K562 (cell line): ENCODE data around the gene KRTAP2-1. TPM values are rescaled to one million over a fixed set of nuclear protein-coding genes. Genes with fewer than 3 reads are reported as not detected.
A peak's percentile ranks its signal among the peaks of the same experiment; 100 is the strongest.

Experiments
- ATAC-seq: fragments of 200-7000 bp; cut with Tn5 transposase; 3 replicates; pipeline ENCODE4 v1.9.1; 2020; ENCODE audit warnings: moderate library complexity
- BruUV-seq: library from RNA; stranded (reverse); fragments of 400-500 nt; replicated peaks from 2 replicates; lab custom pipeline; 2021; lab: Mats Ljungman, UMichigan
- CTCF ChIA-PET: fragments of 300-600 bp; formaldehyde crosslinking; extraction: SDS; loops from one replicate; lab custom pipeline; 2021; ENCODE audit warnings: low intra/inter-chr PET ratio; lab: Yijun Ruan, JAX
- POLR2A ChIA-PET: fragments of 300-600, 350-650 bp; sonication (Branson Sonifier 250); formaldehyde crosslinking; extraction: SDS; loops from one replicate; lab custom pipeline; 2021; ENCODE audit warnings: antibody characterized with exemption, inconsistent platforms; lab: Yijun Ruan, JAX
- DNase-seq, 4 experiments: peaks; one replicate each; pipeline versions ENCODE4 v3.0.0 to v3.0.0-alpha.2; 2011 to 2018; ENCODE audit warnings: low spot score in 3 of 4, mixed read lengths in 3 of 4; ENCODE audit errors: extremely low read depth in 1 of 4
- FAIRE-seq: peaks from 2 replicates; lab custom pipeline; 2011; peaks lifted over from hg19 to GRCh38; lab: Jason Lieb, UNC
- H2AFZ ChIP-seq: 2 replicates; pipeline ENCODE4 v1.6.0; 2011; ENCODE audit warnings: low read depth, low read length, control low read depth, inconsistent platforms
- H3K27ac ChIP-seq: fragments of 200-600 bp; 3 replicates; pipeline ENCODE4 v1.8.0; 2011; ENCODE audit warnings: low read depth, mild to moderate bottlenecking, control low read depth, inconsistent platforms, low read length, moderate library complexity, mixed read lengths; ENCODE audit errors: extremely low read depth
- H3K27me3 ChIP-seq, 2 experiments: fragments of 300-600 bp in 1 of 2; 2 replicates in 1 of 2; 3 replicates in 1 of 2; pipeline versions ENCODE4 v1.6.0 to v1.8.0; 2011; ENCODE audit warnings: inconsistent platforms in 2 of 2, low read length in 2 of 2, mild to moderate bottlenecking in 1 of 2, mixed read lengths in 1 of 2, moderate library complexity in 1 of 2; ENCODE audit not compliant: control insufficient read depth in 2 of 2, insufficient read depth in 2 of 2
- H3K36me3 ChIP-seq: fragments of 300-600 bp; 3 replicates; pipeline ENCODE4 v1.8.0; 2011; ENCODE audit warnings: mild to moderate bottlenecking, low read length, inconsistent platforms; ENCODE audit not compliant: control insufficient read depth, insufficient read depth
- H3K4me1 ChIP-seq, 2 experiments: fragments of 200-600 bp in 1 of 2; replicated peaks in 1 of 2; 2 replicates in 1 of 2; 3 replicates in 1 of 2; pipeline versions ENCODE4 v1.5.1 to v1.8.0; 2011; ENCODE audit warnings: inconsistent platforms in 2 of 2, low read length in 2 of 2, mild to moderate bottlenecking in 1 of 2, mixed read lengths in 1 of 2, moderate library complexity in 1 of 2; ENCODE audit not compliant: control insufficient read depth in 2 of 2, insufficient read depth in 2 of 2
- H3K4me2 ChIP-seq: 2 replicates; pipeline ENCODE4 v1.6.1; 2011; ENCODE audit warnings: low read length, control low read depth, inconsistent platforms, mixed read lengths; ENCODE audit not compliant: insufficient read depth
- H3K4me3 ChIP-seq: fragments of 200-600 bp; sonication (generic), shearing (Covaris generic); 2 replicates; pipeline ENCODE4 v1.5.1; 2016; ENCODE audit warnings: control low read depth, inconsistent platforms
- H3K79me2 ChIP-seq: fragments of 200-600 bp; 3 replicates; pipeline ENCODE4 v1.8.0; 2011; ENCODE audit warnings: low read length, inconsistent platforms; ENCODE audit not compliant: control insufficient read depth, insufficient read depth
- H3K9ac ChIP-seq, 2 experiments: 2 replicates each; pipeline versions ENCODE4 v1.6.0 to v1.6.1; 2011; ENCODE audit warnings: low read depth in 2 of 2, low read length in 2 of 2, control low read depth in 1 of 2, inconsistent platforms in 1 of 2, mild to moderate bottlenecking in 1 of 2, mixed read lengths in 1 of 2; ENCODE audit not compliant: insufficient read depth in 1 of 2
- H3K9me1 ChIP-seq: one replicate; pipeline ENCODE4 v1.6.0; 2011; ENCODE audit warnings: inconsistent platforms, mild to moderate bottlenecking, low read length, moderate library complexity; ENCODE audit not compliant: control insufficient read depth, insufficient read depth
- H3K9me3 ChIP-seq: replicated peaks from 2 replicates; pipeline ENCODE4 v1.5.1; 2011; ENCODE audit warnings: low read depth, low read length, inconsistent platforms; ENCODE audit not compliant: control insufficient read depth, insufficient read depth
- H4K20me1 ChIP-seq: replicated peaks from 2 replicates; pipeline ENCODE4 v1.6.1; 2011; ENCODE audit warnings: low read length, inconsistent platforms, mixed read lengths; ENCODE audit not compliant: control insufficient read depth, insufficient read depth
- BRF2 ChIP-seq: IDR thresholded peaks from 3 replicates; pipeline ENCODE4 v1.6.1; 2011; ENCODE audit warnings: borderline replicate concordance, mild to moderate bottlenecking; ENCODE audit not compliant: insufficient read length, insufficient read depth
- CC2D1A ChIP-seq: fragments of 450-650 bp; IDR thresholded peaks from 2 replicates; pipeline ENCODE4 v1.6.1; 2017; ENCODE audit warnings: mild to moderate bottlenecking
- CREB3 ChIP-seq: fragments of 450-650 bp; conservative IDR thresholded peaks from 2 replicates; pipeline ENCODE4 v1.6.1; 2016; ENCODE audit warnings: missing genetic modification characterization, low read depth, mild to moderate bottlenecking, missing compliant biosample characterization, moderate library complexity
- ETS2 ChIP-seq: IDR thresholded peaks from 2 replicates; pipeline ENCODE4 v1.6.1; 2016; ENCODE audit warnings: borderline replicate concordance, missing genetic modification characterization, mild to moderate bottlenecking, moderate library complexity, missing compliant biosample characterization; ENCODE audit not compliant: poor library complexity, severe bottlenecking
- HNRNPL ChIP-seq: fragments of 200-400 bp; formaldehyde crosslinking; IDR thresholded peaks from 2 replicates; pipeline ENCODE4 v1.6.1; 2017; ENCODE audit warnings: low read depth, mild to moderate bottlenecking, low read length
- STAT6 ChIP-seq: sonication (generic); formaldehyde crosslinking; IDR thresholded peaks from 2 replicates; pipeline ENCODE4 v1.8.1; 2023; ENCODE audit warnings: mild to moderate bottlenecking, missing genetic modification reagents
- ZNF511 ChIP-seq: sonication (generic); formaldehyde crosslinking; IDR thresholded peaks from 2 replicates; pipeline ENCODE4 v1.8.0; 2022; ENCODE audit warnings: mild to moderate bottlenecking, missing genetic modification reagents
- WGBS: fragments of 100-300 bp; shearing (Covaris generic); methylation state at CpG from one replicate; pipeline ENCODE4 v1.1.6; 2016; ENCODE audit warnings: low coverage, mixed read lengths; ENCODE audit not compliant: insufficient coverage; ENCODE audit errors: missing lambda C conversion rate; 5-methylcytosine and 5-hydroxymethylcytosine counted together
- in situ Hi-C: fragments of 300-500 bp; cut with MboI; formaldehyde crosslinking; loops from 4 replicates; pipeline ENCODE4 v1.15.0; 2018; ENCODE audit warnings: inconsistent platforms, mixed read lengths
- intact Hi-C: fragments of 100-400 bp; cut with micrococcal nuclease; formaldehyde crosslinking; loops from 2 replicates; pipeline ENCODE4 v1.14.2; 2022
- polyA plus RNA-seq, 8 experiments: library from polyadenylated mRNA; depleted of rRNA in 4 of 8; stranded (reverse) in 5 of 8; unstranded in 3 of 8; fragments of >200 nt; fragmentation: Nextera tagmentation in 2 of 8; fragmentation: Illumina TruSeq in 1 of 8; extraction: Ambion mirVana in 2 of 8; extraction: Trizol in 1 of 8; gene quantifications; 2 replicates each; pipeline versions ENCODE4 v1.2.1 to v1.2.3, GENCODE V29; 2011 to 2014; ENCODE audit warnings: inconsistent platforms in 1 of 8, missing spikeins in 1 of 8
- total RNA-seq, 7 experiments: library from RNA; depleted of rRNA in 6 of 7; stranded (reverse); fragments of >200 nt in 6 of 7; fragmentation: Illumina TruSeq in 2 of 7; extraction: Trizol in 2 of 7; gene quantifications; 2 replicates each; pipeline versions ENCODE4 v1.2.1 to v1.2.3, GENCODE V29; 2011 to 2021; ENCODE audit warnings: low replicate concordance in 1 of 7

KRTAP2-1 gene
- total and polyA plus RNA-seq, 9 of the 15 experiments (the other 6 are each of a cell fraction or from before 2014, with no cell fraction given) = not detected

GRCh38 chr17:41065829-41066624, 18.9 kb upstream of the KRTAP2-1 start, which contains the start of gene KRTAP2-4:
KRTAP2-4 (minus strand) TSS chr17:41065879; CDS start chr17:41065845, 34 bp downstream.
- no peak within 1 kb of the TSS for H3K9ac ChIP-seq
- H3K4me2 ChIP-seq = no peak within 1 kb of the TSS
- no peaks in the 10 kb centered on the region for H3K79me2 ChIP-seq
- POLR2A ChIA-PET = no interaction called here
- H3K9me1 ChIP-seq = no peaks in the 10 kb centered on the region
- CTCF ChIA-PET = no interaction called here
- intact Hi-C loops (no loop called here), in situ Hi-C loops (no loop called here)
- H3K27ac ChIP-seq = no peak within 1 kb of the TSS
- H3K4me3 ChIP-seq = no peak within 1 kb of the TSS
- peaks cover 0 to 5% of the 10 kb centered on the region in 2 experiments; a peak in 2 of 5 replicates for H3K4me1 ChIP-seq
- H3K36me3 ChIP-seq = no peaks in the 10 kb centered on the region
- FAIRE-seq = peak; percentile 76
- no peaks in the 10 kb centered on the region for H3K9me3 ChIP-seq
- no peaks in the 10 kb centered on the region for H4K20me1 ChIP-seq
- no peaks in the 10 kb centered on the region; a peak in 1 of 5 replicates for H3K27me3 ChIP-seq
- no TSS peak for BruUV-seq
- no peak within 1 kb of the TSS for H2AFZ ChIP-seq
- peak; percentile 9 to 23 (median 11) for DNase-seq
- 0% methylated on average over 5 of the region's 6 CpGs for WGBS
- peak; percentile 76 for ATAC-seq
- TF ChIP-seq ETS2 (tag) (no peak), CC2D1A (no peak), HNRNPL (no peak), CREB3 (tag) (no peak), ZNF511 (CRISPR knock-in tag) (no peak), STAT6 (CRISPR knock-in tag) (no peak), BRF2 (no peak)
